Stimulated activated CD4-positive, alpha-beta T cell treated with anti-CD3 and anti-CD28 coated beads, TNF-alpha, amount 100 ng/mL, for 48 hours (primary cell): ENCODE data around the gene PKD1L1.
A peak's percentile ranks its signal among the peaks of the same experiment; 100 is the strongest.
"Not testable (repeated sequence)": the region's sequence is repeated elsewhere in the genome, so short reads cannot be mapped to it uniquely, and the experiment has no call there.

Experiments used
- DNase-seq, 3 donors: peaks; one replicate each; pipeline ENCODE4 v3.0.0-alpha.2; 2020; ENCODE audit warnings: low read depth in 3 of 3

PKD1L1 gene

GRCh38 chr7:47948141-47948790 is at the start of gene PKD1L1:
PKD1L1 (minus strand) TSS chr7:47948466; CDS start chr7:47948440, 26 bp downstream.
- DNase-seq = no peak

GRCh38 chr7:47992446-47992845 is 44.2 kb upstream of the PKD1L1 start:
- DNase-seq = no peak

- DNase-seq = peak; percentile 70 to 81 (median 76)
Observed at GRCh38 chr7:47991741-47992311, 43.6 kb upstream of the PKD1L1 start.

GRCh38 chr7:47991270-47991669 is 43.0 kb upstream of the PKD1L1 start:
- DNase-seq = no peak

GRCh38 chr7:47990592-47990991 is 42.3 kb upstream of the PKD1L1 start:
- DNase-seq = no peak

GRCh38 chr7:47989607-47990400 is 41.5 kb upstream of the PKD1L1 start:
- DNase-seq = not testable (repeated sequence)

- no peak for DNase-seq
Observed at GRCh38 chr7:47988496-47989386, 40.5 kb upstream of the PKD1L1 start.

- no peak for DNase-seq
Observed at GRCh38 chr7:47982610-47983009, 34.3 kb upstream of the PKD1L1 start.

- not testable (repeated sequence) for DNase-seq
Observed at GRCh38 chr7:47980648-47981047, 32.4 kb upstream of the PKD1L1 start.

GRCh38 chr7:47979832-47980181 is 31.5 kb upstream of the PKD1L1 start:
- no peak for DNase-seq

GRCh38 chr7:47979145-47979831 is 31.0 kb upstream of the PKD1L1 start, which contains the start of gene HUS1:
HUS1 (minus strand) TSS chr7:47979615; CDS start chr7:47979519, 96 bp downstream.
- DNase-seq = peak; percentile 88 to 90 (median 88)

GRCh38 chr7:47978790-47979144 is 30.5 kb upstream of the PKD1L1 start:
- DNase-seq = no peak

GRCh38 chr7:47973739-47974138 is 25.5 kb upstream of the PKD1L1 start:
- DNase-seq = no peak

- DNase-seq = no peak
Observed at GRCh38 chr7:47970761-47971160, 22.5 kb upstream of the PKD1L1 start.

- peak; percentile 32 to 48 (median 36) for DNase-seq
Observed at GRCh38 chr7:47968847-47969774, 20.8 kb upstream of the PKD1L1 start.

- DNase-seq = no peak
Observed at GRCh38 chr7:47967708-47968107, 19.4 kb upstream of the PKD1L1 start.

- DNase-seq = no peak
Observed at GRCh38 chr7:47967123-47967522, 18.9 kb upstream of the PKD1L1 start.

- DNase-seq = no peak
Observed at GRCh38 chr7:47965456-47965855, 17.2 kb upstream of the PKD1L1 start.

GRCh38 chr7:47962262-47962661 is 14.0 kb upstream of the PKD1L1 start:
- DNase-seq = no peak

GRCh38 chr7:47957156-47957555 is 8.9 kb upstream of the PKD1L1 start:
- no peak for DNase-seq
